Lower lobe of right lung (tissue), 2 donors: ENCODE results near the gene SIPA1. TPM values are rescaled to one million over a fixed set of nuclear protein-coding genes. Genes with fewer than 3 reads are reported as not detected.
"Not testable (repeated sequence)": the region's sequence is repeated elsewhere in the genome, so short reads cannot be mapped to it uniquely, and the experiment has no call there.

Experiments
- ATAC-seq, 2 donors: fragments of 200-7000 bp; cut with Tn5 transposase; one replicate each; pipeline ENCODE4 v1.9.1; 2020 to 2022; ENCODE audit warnings: mild to moderate bottlenecking in 2 of 2, moderate library complexity in 2 of 2
- DNase-seq: peaks from one replicate; pipeline ENCODE4 v3.0.0-alpha.2; 2020
- H3K27ac ChIP-seq: fragments of 200-600 bp; one replicate; pipeline ENCODE4 v1.8.0; 2022
- H3K27me3 ChIP-seq: fragments of 200-600 bp; one replicate; pipeline ENCODE4 v1.8.0; 2022; ENCODE audit warnings: low read depth
- H3K36me3 ChIP-seq: fragments of 200-600 bp; one replicate; pipeline ENCODE4 v1.8.0; 2022; ENCODE audit warnings: mild to moderate bottlenecking
- H3K4me1 ChIP-seq: fragments of 200-600 bp; one replicate; pipeline ENCODE4 v1.8.0; 2022
- H3K4me3 ChIP-seq: fragments of 200-600 bp; one replicate; pipeline ENCODE4 v1.8.0; 2022; ENCODE audit warnings: mild to moderate bottlenecking
- H3K9me3 ChIP-seq: fragments of 200-600 bp; one replicate; pipeline ENCODE4 v1.8.0; 2022
- intact Hi-C: fragments of 100-400 bp; cut with DNase I; formaldehyde crosslinking; loops from one replicate; pipeline ENCODE4 v1.11.0; 2022
- total RNA-seq: library from RNA; stranded (reverse); fragmentation: NEBNext Ultra II Directional; extraction: Animal tissue kit (Norgen Biotek cat#: 25700); gene quantifications from one replicate; pipeline ENCODE4 v1.2.1, GENCODE V29; 2021
- TF ChIP-seq, protein P1 (sequence below): fragments of 200-600 bp; IDR thresholded peaks from one replicate; pipeline ENCODE4 v1.8.0; 2022; ENCODE audit warnings: antibody characterized with exemption, mild to moderate bottlenecking
- donor health status: DM: no; HTN: yes; CAD: no; lungs with severe emphysema.

SIPA1 gene
- total RNA-seq, 1 donor from 2014 or later: 102 TPM

DNA sequence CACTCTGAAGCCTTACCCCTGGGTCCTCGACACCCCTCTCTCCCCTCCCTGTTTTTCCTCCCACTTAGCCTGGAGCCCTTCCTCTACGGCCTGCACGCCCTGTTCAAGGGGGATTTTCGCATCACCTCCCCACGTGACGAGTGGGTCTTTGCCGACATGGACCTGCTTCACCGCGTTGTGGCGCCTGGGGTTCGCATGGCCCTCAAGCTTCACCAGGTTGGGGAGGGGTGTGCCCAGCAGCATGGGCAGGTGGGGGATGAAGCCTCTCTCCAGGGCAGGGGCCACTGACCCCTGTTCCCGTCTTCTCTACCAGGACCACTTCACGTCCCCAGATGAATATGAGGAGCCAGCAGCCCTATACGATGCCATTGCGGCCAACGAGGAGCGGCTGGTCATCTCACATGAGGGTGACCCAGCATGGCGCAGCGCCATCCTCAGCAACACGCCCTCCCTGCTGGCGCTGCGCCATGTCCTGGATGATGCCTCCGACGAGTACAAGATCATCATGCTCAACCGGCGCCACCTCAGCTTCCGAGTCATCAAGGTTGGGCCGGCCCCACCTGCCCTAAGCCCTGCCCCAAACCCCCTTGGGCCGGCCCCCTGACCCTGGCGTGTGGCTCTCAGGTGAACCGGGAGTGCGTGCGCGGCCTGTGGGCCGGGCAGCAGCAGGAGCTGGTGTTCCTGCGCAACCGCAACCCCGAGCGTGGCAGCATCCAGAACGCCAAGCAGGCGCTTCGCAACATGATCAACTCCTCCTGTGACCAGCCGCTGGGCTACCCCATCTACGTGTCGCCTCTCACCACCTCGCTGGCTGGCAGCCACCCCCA lies 2.8 kb upstream of the SIPA1 start:
- TF ChIP-seq, protein P1, sequence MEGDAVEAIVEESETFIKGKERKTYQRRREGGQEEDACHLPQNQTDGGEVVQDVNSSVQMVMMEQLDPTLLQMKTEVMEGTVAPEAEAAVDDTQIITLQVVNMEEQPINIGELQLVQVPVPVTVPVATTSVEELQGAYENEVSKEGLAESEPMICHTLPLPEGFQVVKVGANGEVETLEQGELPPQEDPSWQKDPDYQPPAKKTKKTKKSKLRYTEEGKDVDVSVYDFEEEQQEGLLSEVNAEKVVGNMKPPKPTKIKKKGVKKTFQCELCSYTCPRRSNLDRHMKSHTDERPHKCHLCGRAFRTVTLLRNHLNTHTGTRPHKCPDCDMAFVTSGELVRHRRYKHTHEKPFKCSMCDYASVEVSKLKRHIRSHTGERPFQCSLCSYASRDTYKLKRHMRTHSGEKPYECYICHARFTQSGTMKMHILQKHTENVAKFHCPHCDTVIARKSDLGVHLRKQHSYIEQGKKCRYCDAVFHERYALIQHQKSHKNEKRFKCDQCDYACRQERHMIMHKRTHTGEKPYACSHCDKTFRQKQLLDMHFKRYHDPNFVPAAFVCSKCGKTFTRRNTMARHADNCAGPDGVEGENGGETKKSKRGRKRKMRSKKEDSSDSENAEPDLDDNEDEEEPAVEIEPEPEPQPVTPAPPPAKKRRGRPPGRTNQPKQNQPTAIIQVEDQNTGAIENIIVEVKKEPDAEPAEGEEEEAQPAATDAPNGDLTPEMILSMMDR: no peak
- no peaks in the 10 kb centered on the region for H3K27me3 ChIP-seq
- intact Hi-C loops: no loop called here
- H3K36me3 ChIP-seq: peaks cover 70% of the 10 kb centered on the region
- DNase-seq: no peak
- ATAC-seq: no peak
- no peak overlapping the region for H3K4me3 ChIP-seq
- H3K9me3 ChIP-seq: no peaks in the 10 kb centered on the region
- H3K27ac ChIP-seq: no peak overlapping the region
- H3K4me1 ChIP-seq: peaks cover 28% of the 10 kb centered on the region

- no peak overlapping the region for H3K4me3 ChIP-seq
- DNase-seq (no peak), ATAC-seq (no peak)
- peaks cover 58% of the 10 kb centered on the region for H3K36me3 ChIP-seq
- H3K27me3 ChIP-seq: no peaks in the 10 kb centered on the region
- intact Hi-C loops: no loop called here
- no peaks in the 10 kb centered on the region for H3K9me3 ChIP-seq
- peaks cover 41% of the 10 kb centered on the region for H3K4me1 ChIP-seq
- H3K27ac ChIP-seq: peak overlapping the region; percentile 93
- TF ChIP-seq, protein P1: no peak
Measured at GRCh38 chr11:65636108-65637031, 1.5 kb upstream of the SIPA1 start.

GRCh38 chr11:65637032-65637557 lies 806 bp upstream of the SIPA1 start:
- no peaks in the 10 kb centered on the region for H3K9me3 ChIP-seq
- peaks cover 48% of the 10 kb centered on the region for H3K4me1 ChIP-seq
- no peak for DNase-seq
- peaks cover 52% of the 10 kb centered on the region for H3K36me3 ChIP-seq
- no peak overlapping the region for H3K4me3 ChIP-seq
- H3K27ac ChIP-seq: peak overlapping the region; percentile 93
- TF ChIP-seq, protein P1: no peak
- intact Hi-C loops: no loop called here
- no peaks in the 10 kb centered on the region for H3K27me3 ChIP-seq
- ATAC-seq: no peak

- intact Hi-C loops, DNase-seq, H3K9me3 ChIP-seq, H3K27me3 ChIP-seq, ATAC-seq: not testable (repeated sequence)
- Histone ChIP-seq H3K4me3 (peak overlapping the region; percentile 95), H3K36me3 (peaks cover 47% of the 10 kb centered on the region), H3K4me1 (peaks cover 63% of the 10 kb centered on the region), H3K27ac (peak overlapping the region; percentile 93)
Measured at GRCh38 chr11:65639228-65639597, 1.3 kb downstream of the SIPA1 start.

- H3K4me1 ChIP-seq: peaks cover 63% of the 10 kb centered on the region
- no peaks in the 10 kb centered on the region for H3K9me3 ChIP-seq
- peaks cover 47% of the 10 kb centered on the region for H3K36me3 ChIP-seq
- intact Hi-C loops: no loop called here
- H3K27me3 ChIP-seq: no peaks in the 10 kb centered on the region
- TF ChIP-seq, protein P1: no peak
- peak overlapping the region; percentile 93 for H3K27ac ChIP-seq
- H3K4me3 ChIP-seq: peak overlapping the region; percentile 95
- peak; percentile 4 to 19 for ATAC-seq
- DNase-seq: peak; percentile 72
Measured at GRCh38 chr11:65639623-65640482, 2.0 kb downstream of the SIPA1 start.
